H1 (cell line): ENCODE data around the gene SLC6A6.

Experiments
- CTCF ChIP-seq, 3 experiments: IDR thresholded peaks; 1 replicate in 2 of 3; 2 replicates in 1 of 3; pipeline versions ENCODE4 v1.5.1 to v1.6.1; 2011; ENCODE audit warnings: low read length in 3 of 3, mild to moderate bottlenecking in 3 of 3, inconsistent platforms in 2 of 3, low read depth in 1 of 3, moderate library complexity in 1 of 3; ENCODE audit not compliant: insufficient read depth in 1 of 3; ENCODE audit errors: control extremely low read depth in 1 of 3
- POLR2A ChIP-seq, 2 experiments: IDR thresholded peaks; 1 replicate in 1 of 2; 2 replicates in 1 of 2; pipeline ENCODE4 v1.6.1; 2011; ENCODE audit warnings: low read depth in 2 of 2, low read length in 2 of 2, mild to moderate bottlenecking in 2 of 2; ENCODE audit errors: control extremely low read depth in 1 of 2
- YY1 ChIP-seq: IDR thresholded peaks from 2 replicates; pipeline ENCODE4 v1.6.1; 2011; ENCODE audit warnings: low read depth, mild to moderate bottlenecking, low read length

GRCh38 chr3:14410106-14410502 is 7.7 kb downstream of the SLC6A6 start:
- TF ChIP-seq POLR2A (IDR thresholded peaks at IDR 0.05; ENCODE audit: control extremely low read depth in 1 of 2, low read depth in 2 of 2, low read length in 2 of 2) (no peak), YY1 (no peak), CTCF (IDR thresholded peaks at IDR 0.05; ENCODE audit: control extremely low read depth in 1 of 3, insufficient read depth in 1 of 3, low read depth in 1 of 3, low read length in 3 of 3) (no peak)
